Esophagus squamous epithelium (tissue), 4 donors: ENCODE data around the gene CDO1.
"Not testable (repeated sequence)": the region's sequence is repeated elsewhere in the genome, so short reads cannot be mapped to it uniquely, and the experiment has no call there.

Source experiments
- POLR2A ChIP-seq, 4 donors: fragments of 450-650 bp; IDR thresholded peaks; one replicate each; pipeline ENCODE4 v1.6.1; 2017; ENCODE audit warnings: antibody characterized with exemption in 4 of 4, mild to moderate bottlenecking in 4 of 4, moderate library complexity in 3 of 4
- TF ChIP-seq, protein P1 (sequence below), 6 experiments: fragments of 450-650 bp in 4 of 6; fragments of 200-600 bp in 2 of 6; sonication (generic) in 2 of 6; IDR thresholded peaks; one replicate each; pipeline ENCODE4 v1.5.1; 2016 to 2019; ENCODE audit warnings: antibody characterized with exemption in 6 of 6, mild to moderate bottlenecking in 4 of 6, moderate library complexity in 4 of 6

DNA sequence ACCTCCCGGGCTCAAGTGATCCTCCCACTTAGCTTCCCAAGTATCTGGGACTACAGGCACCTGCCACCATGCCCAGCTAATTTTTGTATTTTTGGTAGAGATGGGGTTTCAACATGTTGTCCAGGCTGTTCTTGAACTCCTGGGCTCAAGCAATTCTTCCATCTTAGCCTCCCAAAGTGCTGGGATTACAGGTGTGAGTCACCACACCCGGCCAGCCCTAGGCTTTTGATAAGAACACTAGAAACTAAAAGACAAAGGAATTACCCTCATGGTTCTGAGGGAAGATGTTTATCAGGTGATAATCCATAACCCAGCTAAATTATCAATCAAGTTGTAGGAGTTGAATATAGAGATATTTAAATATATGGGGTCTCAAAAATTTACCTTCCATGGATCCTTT lies 8.4 kb downstream of the CDO1 start:
- TF ChIP-seq, protein P1, sequence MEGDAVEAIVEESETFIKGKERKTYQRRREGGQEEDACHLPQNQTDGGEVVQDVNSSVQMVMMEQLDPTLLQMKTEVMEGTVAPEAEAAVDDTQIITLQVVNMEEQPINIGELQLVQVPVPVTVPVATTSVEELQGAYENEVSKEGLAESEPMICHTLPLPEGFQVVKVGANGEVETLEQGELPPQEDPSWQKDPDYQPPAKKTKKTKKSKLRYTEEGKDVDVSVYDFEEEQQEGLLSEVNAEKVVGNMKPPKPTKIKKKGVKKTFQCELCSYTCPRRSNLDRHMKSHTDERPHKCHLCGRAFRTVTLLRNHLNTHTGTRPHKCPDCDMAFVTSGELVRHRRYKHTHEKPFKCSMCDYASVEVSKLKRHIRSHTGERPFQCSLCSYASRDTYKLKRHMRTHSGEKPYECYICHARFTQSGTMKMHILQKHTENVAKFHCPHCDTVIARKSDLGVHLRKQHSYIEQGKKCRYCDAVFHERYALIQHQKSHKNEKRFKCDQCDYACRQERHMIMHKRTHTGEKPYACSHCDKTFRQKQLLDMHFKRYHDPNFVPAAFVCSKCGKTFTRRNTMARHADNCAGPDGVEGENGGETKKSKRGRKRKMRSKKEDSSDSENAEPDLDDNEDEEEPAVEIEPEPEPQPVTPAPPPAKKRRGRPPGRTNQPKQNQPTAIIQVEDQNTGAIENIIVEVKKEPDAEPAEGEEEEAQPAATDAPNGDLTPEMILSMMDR (IDR thresholded peaks at IDR 0.05): not testable (repeated sequence)
- TF ChIP-seq POLR2A (IDR thresholded peaks at IDR 0.05): not testable (repeated sequence)
